OCI-M1 (cell line): ENCODE results near the gene TMEM44.

Experiments
- DNase-seq: peaks from one replicate; lab custom pipeline; 2025; lab: John Stamatoyannopoulos, UW

Gene TMEM44

GRCh38 chr3:194577986-194578905 is 55.0 kb downstream of the TMEM44 start:
- no peak for DNase-seq

- peak; percentile 1 for DNase-seq
These were observed 57.6 kb downstream of the TMEM44 start for GRCh38 chr3:194575484-194576210.

- peak; percentile 9 for DNase-seq
These were observed 58.4 kb downstream of the TMEM44 start for GRCh38 chr3:194574639-194575483.

DNA sequence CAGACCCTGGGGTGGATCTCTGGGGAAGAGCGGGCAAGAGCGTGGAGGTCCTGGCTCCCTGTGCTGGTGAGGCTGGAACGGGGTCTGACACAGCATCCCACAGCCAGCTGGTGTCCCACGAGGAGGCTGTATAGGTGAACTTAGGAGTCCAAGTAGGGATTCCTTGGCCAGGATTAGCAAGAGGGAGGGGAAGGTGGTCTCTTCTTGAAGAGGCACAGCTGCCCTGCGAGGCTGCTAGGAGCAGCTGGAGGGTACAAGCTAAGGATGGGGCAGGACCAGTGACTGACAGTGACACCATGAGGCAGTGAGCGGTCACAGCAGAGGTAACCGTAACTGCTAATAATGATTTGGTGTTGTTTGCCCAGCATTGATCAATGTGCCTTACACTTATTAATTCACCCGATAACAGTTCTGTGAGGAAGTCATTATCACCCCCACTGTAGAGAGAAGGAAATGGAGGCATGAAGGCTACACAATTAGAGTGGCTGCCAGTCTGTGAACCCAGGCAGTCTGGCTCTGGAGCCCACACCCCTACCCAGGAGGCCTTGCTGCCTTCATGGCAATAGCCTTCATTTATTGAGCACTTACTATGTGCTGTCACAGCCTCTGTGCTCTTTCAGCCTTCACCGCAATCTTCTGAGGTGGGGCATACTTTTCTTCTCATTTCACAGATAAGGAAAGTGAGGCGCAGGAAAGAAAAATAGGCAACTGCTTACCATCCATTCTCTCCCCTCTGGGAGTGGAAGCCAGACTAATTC is 59.4 kb downstream of the TMEM44 start:
- DNase-seq, result peak; percentile 64

GRCh38 chr3:194572944-194573491 is 60.2 kb downstream of the TMEM44 start:
- DNase-seq, result no peak

DNA sequence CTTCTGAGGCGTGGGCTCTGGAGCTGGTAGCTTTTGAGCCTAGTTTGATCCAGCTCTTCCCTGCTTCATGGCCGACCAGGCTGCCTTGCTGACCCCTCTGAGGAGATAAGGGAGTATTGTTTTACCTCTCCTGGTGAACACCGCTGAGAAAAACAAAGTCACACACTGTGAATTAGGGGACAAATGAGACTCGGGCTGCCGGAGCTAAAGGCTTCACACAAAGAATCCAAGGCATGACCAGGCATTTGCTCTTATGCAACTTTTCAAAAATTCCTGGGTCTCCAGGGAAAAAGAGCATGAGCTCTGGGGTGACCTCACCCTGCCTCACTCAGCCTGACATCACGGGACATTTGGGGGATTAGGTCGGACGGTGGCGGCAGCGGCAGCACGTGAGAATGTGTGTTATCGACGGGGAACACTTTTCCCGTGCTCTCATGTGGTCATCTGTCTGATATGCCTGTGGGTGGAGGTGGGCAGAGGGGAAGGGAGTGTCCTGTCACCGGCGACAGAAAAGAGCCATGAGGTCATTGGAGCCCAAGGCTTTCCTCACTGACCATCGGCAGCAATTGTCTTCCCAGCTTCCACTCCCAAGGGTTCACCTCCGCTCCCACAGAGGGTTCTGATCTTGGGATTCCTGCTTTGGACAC is 61.0 kb downstream of the TMEM44 start:
- peak; percentile 82 for DNase-seq

GRCh38 chr3:194571491-194572142 is 61.6 kb downstream of the TMEM44 start:
- peak; percentile 40 for DNase-seq

GRCh38 chr3:194570898-194571297 is 62.3 kb downstream of the TMEM44 start:
- no peak for DNase-seq

GRCh38 chr3:194570235-194570634 is 63.0 kb downstream of the TMEM44 start:
- no peak for DNase-seq

- DNase-seq, result no peak
These were observed 64.0 kb downstream of the TMEM44 start for GRCh38 chr3:194569252-194569651.

DNA sequence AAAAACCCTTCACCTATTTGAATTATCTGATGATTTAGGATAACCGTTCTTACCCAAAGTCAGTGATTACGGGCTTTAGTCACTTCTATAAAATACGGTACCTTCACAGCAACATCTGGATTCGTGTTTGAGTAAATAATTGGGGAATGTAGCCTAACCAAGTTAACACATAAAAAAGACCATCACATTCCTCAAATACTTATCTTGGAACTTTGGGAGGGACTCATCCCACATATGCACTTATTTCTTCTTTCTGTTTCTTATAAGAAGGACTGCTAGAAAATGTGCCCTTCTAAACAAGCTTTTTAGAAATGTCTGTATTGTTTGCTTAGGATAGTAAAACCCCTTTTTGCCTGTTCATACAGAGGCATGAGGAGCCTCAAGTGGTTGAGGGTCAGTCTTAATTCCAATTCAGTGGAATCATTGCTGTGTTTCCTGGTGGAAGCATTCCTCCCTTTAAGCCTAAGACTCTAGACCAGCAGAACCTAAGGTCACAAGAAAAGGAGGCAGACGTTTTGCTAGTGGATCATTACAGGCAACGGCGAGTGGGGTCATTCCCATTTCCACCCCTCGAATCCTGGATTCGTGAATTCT is 67.5 kb downstream of the TMEM44 start:
- no peak for DNase-seq

DNA sequence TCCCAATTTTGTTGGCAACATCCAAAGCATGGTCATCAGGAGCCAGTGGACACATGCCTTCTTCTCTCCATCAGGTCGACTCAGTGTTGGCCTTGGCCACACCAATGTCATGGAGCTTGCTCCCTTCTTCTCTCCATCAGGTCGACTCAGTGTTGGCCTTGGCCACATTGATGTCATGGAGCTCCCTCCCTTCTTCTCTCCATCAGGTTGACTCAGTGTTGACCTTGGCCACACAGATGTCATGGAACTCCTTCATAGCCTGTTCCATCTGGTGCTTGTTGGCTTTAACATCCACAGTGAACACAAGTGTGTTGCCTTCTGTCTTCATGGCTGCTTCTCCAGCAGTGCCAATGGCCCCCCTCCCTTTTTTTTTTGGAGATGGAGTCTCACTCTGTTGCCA is 70.2 kb downstream of the TMEM44 start:
- no peak for DNase-seq

DNA sequence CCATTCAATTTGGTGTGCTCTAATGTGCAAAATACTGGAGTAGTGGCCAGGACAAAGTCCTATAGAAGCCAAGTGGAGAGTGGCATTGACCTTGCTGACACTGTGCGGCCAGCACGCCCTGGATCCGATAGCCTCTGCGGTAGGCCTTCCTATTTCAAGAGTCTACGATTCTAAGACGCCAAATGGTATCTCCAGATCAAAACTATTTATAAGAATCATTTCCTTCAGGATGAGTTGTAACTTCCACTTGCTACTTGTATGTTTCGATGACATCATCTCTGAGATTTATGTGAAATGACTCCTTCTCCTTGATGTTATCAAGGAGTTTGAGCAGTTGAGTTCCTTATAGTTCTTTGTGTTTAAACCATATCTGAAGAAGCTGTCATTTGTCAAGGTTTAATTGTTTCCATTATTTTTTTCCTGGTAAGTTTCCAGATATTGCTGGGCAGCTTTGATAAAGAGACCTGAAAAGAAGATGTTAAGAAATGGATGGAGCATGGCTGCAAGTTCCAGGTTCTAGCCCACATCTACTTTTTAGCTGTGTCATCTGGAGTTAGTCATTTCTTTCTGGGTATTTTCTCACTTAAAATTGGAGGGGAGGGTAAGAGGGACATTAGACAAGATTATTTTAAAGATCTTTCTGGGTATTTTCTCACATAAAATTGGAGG is 71.8 kb downstream of the TMEM44 start:
- peak; percentile 52 for DNase-seq

GRCh38 chr3:194560047-194560446 is 73.2 kb downstream of the TMEM44 start:
- no peak for DNase-seq

DNA sequence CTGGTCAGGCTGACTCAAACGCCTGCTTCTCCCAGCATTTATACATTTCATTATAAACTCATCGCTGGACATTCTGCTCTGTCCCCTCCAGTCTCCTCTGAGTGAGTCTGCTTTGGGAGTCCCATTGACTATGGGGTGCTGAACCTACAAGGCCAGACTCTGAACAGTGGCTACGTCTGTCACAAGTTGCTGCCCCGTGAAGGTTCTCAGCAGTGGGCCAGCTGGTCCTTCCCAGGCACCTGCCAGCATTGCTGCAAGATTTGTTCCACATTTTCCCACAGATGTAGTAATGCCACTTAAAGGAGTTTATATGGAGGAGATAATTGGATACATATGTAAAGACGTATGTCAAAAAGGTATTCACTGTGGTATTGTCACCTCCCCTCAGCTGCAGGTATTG is 73.7 kb downstream of the TMEM44 start:
- no peak for DNase-seq

GRCh38 chr3:194556086-194557056 is 76.8 kb downstream of the TMEM44 start:
- peak; percentile 22 for DNase-seq

DNA sequence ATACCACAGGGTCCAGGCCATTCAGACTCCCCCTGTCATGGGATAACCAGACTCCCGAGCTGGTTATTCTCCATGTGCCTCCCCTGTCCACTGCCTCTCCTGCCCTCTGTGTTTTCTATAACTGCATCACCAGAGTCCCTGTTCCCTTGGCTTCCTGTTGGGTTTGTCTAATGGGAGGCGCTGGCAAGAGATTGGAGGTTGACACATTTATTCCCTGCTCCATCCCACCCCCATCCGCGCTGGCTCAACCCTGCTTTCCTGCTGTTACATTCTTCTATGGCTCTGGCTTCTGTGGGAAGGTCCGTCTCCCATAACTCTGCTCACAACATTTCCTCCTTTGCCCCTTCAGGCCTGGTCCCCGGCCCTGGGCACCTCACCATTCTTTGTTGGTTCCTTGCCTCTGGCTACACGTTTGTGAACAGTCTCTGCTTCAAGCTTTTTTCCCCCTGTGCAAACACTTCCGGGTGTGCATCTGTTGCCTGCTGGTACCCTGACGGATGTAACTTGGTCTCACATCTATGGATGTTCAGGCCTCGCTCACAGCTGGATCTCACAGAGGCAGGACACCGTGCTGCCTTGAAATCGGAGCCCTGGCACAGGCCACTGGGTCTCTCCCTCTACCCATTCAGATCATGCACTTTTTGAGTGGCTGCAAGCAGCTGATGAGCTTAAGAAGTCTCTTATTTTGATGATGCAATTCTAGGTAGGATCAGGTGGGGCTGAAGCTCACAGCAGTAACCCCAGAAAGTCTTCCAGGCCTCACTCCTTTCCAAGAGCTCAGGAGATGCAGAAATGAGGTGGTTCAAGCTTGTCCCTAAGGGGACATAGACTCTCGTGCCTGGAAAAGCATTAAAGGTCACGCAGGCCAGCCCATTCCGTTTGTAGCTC is 77.8 kb downstream of the TMEM44 start:
- DNase-seq, result no peak
